ENCODE results near the gene SELP.
A peak's percentile ranks its signal among the peaks of the same experiment; 100 is the strongest.

SELP gene

DNA sequence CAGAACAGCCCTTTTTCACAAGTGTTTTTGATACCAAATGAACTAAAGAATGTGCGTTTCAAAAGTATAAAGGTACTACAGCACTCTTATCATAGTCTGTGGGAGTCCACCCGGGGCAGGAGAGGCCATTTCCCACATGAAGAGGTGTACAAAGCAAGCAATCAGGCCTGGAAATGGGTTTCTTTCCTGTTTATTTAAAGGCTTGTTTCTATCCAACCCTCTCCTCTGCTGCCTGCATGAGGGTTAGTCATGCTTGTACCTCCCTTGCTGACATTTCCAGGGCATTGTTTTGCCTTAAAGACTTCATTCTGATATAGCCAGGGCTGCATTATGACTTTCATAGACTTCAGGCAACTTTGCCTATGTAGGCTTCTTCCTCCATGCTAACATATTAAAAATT, 11.6 kb downstream of the SELP start:
- DNase-seq = no peak

DNA sequence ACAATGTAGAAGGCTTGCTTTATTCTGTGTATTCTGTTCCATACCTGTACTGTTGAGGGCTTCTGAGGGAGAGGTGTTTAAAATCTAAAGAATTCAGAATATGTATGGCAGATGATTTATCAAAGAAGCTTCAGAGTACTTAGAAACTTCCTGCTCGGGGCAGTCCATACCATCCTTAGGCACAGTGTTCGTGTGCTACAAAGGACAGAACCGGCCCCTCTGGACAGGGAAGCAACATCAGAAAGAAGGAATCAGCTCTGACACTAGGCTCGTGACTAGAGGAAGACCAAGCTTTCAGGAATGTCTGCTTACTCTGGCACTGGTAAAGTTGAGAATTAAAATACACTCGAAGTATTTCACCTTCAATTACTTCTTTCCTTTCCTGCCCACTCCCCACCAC, 14.1 kb downstream of the SELP start:
- DNase-seq = no peak

DNA sequence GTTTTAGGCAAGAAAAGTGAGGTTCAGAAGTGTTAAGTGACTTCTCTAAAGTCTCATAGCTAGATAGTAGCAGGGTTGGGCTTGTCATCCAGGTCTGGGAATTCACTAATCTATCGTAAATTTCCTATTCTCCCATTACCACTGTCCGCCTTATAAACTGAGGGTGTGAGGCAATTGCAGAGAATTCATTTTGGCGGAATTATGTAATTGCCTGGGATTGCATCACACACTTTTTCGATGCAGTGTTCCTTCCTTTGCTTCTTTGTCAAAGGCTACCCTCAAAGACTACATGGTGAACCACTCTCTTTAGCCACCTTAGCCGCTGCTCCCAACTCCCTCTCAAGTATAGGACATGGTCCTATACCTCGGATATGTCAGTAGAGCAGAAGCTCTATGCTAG, 19.1 kb downstream of the SELP start:
- DNase-seq = no peak

DNA sequence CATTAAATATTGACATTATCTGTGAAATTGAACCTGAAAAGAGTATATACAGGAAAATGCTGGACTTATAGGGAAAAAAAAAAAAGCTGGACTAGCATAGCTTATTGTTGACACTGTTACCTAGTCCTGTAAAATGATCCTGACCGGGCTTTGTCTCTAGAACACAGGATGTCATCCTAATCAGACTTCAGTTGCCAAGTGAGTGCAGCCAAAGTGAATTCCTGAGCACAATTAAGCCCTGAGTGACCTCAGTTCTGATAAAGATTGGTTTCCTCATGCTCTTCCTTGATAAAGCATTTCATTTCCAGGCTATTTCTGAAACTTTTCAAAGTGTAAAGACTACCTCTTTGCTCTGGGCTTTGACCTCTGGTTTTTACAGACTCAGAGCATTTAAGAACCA, 19.8 kb downstream of the SELP start:
- DNase-seq = no peak

DNA sequence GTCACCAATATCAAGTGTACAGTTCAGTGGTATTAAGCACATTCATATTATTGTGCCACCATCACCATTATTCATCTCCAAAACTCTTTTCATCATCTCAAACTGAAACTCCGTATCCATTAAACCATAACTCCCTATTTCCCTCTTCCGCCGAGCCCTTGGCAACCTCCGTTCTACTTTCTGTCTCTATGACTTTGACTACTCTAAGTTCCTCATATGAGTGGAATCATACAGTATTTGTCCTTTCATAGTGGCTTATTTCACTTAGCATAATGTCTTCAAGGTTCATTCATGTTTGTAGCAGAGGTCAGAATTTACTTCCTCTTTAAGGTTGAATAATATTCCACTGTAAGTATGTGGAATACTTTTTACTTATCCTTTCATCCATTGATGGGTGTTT, 21.7 kb downstream of the SELP start:
- DNase-seq = no peak

DNA sequence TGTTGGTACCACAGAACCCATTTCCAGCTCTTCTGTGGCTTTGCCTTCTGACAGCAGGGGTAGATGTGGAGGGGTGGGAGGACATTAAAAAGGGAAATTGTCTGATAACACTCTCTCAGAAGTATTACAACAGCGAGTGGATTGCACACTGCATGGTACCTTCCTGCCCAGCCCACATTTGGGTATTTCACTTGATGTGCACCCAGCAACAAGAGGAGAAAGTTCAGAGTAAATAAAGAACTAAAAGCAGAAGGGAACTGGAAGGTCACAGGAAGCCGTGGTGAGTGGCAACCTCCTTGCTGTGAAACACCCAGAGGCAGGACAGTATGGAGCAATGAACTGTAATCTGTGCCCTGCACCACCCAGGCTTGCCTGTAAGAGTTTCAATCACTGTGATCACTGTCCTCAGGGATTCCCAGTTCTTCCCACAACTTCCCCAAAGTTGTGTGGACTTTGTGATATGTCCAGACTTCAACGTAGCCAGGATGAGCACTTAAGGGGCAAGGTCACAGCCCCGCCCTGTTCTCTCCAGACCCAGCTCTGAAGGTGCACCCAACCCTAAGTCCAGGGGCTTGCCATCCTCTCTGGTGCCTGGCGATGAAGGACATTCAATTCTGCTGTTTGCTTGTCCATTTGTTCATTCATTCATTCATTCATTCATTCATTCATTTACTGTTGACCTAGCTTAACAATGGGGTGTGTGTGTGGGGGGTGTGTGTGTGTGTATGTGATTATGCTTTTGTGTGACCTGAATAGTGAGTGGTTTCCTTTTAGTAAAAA, 25.0 kb downstream of the SELP start:
- peak; percentile 98 for DNase-seq

DNA sequence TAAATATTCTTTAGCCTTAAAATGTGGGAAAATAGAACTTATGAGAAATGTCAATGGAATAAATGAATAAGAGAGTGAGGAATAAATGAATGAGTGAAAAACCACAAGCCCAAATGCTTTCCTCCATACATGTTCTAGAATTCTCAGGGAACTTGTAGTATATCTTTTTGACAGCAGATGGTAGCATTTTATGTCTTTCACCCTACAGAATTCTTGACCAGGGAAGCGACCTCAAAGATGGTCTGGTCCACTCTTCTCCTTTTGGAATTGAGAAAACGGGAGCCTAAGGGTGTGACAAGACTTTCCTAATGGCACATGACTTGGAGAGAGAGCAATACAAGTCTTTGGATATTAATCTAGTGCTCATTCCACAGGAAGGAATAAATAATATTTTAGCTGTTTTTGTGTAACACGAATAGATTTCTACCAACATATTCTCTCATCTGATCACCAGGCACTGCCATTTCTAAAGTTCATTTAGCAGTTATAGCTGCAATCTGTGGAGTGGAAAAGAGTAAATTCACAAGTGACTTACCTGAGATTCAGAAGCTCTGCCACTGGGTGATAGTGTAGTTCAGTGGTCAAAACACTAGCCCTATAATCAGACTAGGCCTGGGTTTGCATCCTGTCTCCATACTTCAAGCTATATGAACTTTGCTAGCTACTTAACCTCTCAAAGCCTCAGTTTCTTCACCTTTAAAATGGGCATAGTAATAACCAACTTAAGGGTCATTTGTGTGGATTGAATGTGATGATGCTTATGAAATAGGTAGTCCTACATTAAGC, 28.6 kb downstream of the SELP start:
- no peak for DNase-seq

DNA sequence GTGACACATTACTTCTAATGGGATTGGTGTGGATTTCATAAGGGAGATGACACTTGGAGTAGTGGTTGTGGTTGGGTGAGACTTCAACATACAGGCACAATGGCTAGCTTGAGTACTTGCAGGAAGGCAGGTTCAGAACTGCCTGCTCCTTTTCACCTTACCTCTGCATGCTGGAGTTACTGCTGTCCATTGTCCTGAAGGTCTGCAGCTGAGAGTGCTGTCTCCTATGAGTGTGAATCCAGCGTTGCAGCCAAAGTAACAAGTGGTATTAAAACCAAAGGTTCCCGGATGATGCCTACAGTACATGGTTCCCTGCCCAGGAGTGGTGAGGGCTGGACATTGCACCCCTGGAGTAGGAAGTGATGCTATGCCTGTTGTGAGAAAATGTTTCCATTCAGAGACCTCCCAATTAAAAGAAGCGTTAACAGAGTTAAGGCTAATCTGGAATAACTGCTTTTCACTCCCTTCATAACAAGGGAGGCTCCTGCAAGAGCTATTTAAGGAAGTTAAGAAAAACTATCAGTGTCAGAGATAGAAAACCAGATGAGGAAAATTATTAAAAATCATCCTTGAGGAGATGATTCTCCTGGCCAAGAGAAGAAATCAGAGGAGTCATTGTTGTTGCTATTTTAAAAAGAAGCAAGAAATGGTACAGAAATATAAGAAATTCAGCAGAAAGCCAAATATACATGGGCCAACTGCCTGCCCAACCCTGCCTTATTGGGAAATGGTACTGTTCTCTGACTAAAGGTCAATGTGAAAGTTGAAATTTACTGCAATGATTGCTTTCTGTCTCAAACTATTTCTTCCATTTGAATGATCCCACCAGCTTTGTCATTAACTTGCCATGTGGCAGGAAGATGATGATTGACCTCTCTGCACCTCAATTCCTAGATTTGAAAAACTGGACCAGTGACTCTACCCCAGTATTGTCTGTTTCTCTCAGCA, 33.9 kb downstream of the SELP start:
- no peak for DNase-seq

DNA sequence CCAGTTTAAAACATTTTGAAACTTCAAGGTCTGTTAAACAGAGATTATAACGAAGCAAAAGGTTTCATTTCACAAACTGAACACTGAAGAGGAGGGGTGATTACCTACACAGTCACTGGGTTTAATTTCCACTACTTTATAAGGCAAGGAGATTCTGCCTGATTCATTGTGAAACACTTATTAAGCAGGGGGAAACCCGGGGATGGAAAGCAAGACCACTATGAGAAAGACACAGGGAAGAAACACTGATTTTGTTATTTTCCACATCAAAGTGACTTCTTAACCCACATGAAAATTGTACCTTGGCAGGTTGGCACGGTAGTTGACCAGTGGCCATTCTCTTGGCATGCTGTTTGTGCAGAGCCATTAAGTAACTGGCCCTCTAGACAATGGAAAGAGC, 35.5 kb downstream of the SELP start:
- no peak for DNase-seq

DNA sequence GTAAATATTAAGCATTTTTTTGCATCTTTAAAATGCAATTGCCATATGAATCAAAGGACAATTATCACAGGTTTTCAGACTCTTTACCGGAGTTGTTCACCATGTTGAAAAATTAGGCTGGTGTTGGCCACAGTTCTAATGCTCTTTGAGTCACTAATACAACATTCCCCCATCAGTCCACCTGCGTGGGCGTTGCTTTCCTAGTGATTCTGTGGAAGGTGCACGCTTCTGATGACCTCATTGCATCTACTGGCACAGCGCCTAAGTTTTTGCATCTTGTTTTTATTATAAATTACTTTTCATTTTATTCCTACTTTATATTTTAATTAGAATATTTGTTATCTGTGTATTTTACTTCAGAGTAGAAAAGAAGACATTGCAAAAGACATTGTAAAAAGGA, 39.0 kb downstream of the SELP start:
- DNase-seq = no peak

DNA sequence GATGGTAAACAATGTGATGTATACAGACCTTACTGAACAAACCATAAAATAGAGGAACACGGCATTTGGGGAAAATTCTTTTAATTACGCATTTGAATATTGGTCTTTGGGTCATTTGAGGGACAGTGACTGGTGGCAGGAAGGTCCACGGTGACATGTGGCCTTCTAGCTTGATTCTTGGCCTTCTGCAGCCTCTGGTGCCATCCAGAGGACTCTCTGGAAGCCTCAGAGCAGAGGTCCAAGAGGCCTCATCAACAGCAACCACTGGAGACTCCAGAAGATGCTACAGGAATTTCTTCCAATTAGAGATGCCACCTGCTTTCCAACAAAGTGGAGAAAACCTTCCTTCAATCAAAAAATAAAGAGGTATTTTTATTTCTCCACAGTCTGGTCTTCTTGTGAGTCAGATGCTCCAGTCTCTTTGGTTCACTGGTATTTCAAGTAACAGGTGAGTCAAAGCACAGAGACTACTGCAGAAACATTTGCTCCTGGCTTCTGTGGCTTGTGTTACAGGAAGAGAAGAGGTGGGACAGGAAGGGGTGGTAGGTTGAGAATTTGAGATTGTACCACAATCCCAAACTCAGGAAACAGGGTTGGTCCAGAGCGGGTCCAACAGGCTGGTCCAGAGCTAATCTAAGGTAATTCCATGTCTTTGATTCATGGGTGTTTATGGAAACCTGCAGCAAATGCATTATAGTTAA, 41.0 kb downstream of the SELP start:
- no peak for DNase-seq

DNA sequence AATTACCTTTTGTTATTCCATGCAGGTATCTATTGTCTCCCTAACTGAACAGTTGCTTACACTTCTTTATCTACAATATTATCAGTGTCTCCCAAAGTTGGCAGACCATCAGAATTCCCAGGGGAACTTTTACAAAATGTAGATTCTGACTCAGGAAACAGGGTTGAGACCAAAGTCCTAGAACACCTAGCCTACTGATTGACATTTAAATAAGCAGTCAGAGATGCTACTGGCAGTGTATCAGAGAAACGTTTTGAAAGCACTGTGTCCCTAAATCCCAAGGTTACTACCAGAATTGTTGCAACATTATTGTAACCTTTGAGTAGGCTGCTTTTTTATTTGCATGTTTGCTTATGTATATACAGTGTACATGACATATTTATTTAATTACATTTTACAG, 41.8 kb downstream of the SELP start:
- DNase-seq = no peak

DNA sequence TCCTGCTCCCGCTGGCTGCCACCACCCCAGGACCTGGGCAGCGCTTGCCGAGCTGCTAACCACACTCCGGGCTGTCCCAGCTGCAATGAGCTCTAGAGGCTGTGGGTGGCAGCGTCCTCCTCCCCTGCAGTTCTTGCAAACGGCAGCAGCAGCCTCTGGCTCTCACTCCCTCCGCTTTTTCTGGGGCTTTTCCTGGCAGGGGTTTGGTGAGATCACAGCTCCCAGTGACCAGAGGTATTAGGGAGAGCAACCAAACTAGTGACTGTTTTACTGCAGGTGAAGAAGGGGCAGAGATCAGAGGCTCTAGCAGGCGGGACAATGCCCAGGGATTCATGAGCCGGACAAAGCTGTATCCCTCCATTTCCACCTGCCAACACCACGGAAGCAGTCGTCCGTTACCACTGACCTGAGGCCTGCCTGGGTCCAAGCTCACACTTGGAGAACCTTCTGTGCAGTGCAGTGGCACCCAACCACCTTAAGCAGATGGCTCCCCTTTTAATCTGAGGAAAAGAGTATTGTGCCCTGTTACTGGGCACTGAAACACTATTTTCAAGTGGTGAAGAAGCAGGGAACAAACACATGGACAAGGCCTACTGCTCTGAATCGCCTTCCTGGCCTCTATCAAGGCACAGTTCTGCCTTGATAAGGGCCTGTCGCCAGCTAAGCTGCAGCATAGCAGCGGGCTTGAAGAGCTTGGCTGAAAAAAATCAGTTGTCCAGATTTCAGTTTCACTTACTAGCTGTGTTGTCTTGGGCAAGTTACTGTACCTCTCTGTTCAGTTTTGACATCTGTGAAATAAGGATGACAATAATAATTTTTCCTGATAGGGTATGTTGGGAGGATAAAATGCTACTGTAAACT, 43.3 kb downstream of the SELP start, which contains the start of gene F5:
F5 (minus strand) TSS at position 87 of the 861 bp plus-strand sequence. CDS start 95 bp downstream, outside the sequence.
- DNase-seq = peak; percentile 11

DNA sequence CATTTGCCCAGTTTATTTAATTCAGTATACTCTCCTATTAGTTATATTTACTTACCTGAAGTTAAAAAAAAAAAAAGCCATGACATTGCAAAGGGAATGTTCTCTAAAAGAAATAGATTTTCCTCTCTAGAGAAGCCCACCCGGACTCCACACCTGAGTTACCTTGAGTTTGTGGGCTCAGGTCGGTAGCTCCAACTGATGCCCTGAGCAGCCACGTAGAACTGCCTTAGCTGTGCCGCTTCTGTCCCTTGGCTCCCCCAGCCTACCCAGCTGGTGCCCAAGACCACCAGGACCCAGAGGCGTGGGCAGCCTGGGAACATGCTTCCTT, 43.9 kb downstream of the SELP start:
- no peak for DNase-seq

DNA sequence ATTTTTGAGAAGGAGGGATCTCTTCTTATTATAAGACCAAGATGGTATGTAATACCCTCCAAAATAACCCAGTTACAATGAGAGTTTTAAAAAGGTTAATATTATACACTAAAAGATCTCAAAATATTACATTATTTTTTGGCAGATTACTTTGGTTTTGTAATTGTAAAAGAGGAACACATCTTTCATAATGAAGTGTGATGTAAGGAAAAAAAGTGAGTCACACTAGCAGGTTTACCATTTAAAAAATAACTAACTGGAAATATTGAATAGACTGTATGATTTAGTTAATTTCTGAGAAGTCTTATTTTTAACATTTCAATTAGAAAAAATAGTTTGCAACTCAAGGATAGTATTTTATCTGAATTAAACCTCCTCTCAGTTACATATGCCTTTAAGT, 44.7 kb downstream of the SELP start:
- no peak for DNase-seq

DNA sequence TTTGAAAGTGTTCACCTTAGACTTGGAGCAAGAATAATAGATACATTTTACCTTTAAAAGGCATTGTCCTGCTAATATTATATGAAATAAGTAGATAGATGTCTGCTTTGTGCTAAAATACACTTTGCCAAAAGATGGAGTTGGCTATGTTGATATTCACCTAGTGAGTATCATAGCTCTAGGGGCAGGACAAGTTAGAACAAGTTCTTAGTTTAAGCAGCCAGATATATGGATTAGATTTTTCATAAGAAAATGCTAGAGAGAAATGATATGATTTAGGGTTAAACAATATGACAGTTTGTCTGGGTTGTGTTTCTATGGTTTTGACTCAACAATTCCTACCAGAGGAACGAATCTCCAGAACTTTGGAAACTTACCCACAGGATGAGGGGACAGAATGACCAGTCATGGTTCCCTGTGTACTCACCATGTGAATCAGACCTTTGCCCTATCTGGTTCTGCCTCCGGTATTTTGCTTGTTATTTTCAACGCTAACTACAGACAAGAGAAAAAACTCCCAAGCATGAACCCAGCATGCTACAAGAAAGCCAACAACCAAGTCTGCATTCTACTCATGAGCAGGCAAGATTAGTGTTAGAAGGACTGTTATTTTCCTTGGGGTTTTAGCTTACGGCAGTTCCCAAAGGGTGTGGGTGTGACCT, 45.3 kb downstream of the SELP start:
- DNase-seq = no peak

DNA sequence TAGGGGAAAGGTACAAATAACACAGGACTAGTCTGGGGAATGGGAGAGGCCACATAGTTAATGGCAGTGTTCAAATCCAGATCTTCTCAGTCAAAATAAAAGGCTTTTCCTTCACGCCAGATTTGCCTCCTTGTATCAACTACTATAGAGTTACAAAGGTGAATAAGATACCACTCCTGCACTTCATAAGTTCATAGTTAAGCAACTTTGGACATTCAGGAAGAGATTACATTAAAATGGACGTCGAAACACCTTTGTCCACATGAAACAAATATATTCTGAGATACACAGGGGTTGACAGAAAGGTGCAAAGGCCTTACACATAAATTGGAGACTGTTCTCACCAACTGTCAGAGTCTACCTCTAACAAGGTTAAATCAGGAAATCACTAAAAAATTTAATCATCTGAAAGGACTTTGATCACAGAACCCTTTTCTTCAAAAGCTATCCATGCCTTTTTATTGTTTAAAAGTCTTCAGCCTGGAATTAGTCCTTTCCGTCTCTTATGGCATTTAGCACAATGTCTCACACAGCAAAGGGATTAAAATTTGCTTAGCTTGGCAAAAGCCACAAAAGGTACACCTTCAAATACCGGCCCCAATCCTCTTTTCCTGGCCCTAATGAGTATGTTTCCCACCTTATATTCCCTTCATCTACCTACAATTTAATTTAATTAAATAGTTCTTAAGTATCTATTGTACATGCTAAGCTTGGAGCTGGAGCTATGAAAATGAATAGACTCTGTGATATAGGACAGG, 51.8 kb downstream of the SELP start:
- DNase-seq = no peak

DNA sequence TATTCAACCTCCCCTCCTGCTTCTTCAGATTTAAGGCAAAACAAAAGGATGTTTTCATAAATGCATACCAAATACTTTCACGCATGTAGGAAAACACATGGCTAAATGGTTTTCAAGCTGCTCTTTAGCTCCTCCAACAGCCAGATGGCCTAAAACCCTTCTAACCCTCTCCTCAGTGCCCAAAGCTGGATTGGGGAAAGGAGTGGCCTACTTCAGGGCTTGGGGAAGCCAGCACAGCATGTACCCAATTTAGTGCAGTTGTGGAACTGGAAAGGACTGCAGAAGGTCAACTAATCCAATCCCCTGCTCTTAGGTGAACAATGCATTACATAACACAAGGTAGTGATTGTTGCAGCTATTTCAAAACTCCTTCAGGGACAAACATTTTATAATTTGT, 53.0 kb downstream of the SELP start:
- no peak for DNase-seq

DNA sequence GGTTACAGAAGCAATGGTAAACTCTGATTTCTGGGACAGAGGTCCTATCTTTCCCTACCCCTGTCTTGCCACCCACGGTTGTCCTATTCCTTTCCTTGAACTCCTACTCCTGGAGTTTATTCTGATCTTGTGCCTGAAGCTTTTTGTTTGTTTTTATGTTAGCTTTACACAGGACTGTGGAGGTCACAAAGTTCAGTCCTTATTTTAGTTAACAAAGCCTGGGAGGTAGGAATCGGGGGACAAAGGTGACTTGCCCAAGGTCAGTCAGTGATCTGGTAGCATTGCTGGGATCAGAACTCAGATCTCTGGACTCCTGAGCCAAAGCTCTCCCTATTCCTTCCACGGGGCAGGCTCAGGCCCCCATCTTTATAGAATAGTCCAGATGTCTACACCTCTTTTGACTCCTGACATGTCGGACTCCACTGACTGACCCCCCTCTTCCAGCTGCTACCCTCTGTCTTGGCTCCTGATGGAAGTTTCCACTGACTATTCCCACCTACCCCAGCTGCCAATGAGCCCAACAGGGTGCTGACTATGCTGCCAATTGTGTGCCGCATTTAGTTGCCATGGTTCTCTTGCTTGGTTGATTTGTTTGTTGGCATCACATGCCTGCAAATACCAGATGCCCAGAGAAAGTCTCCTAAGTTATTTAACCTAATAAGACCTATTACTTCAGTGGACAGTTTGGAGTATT, 53.5 kb downstream of the SELP start:
- no peak for DNase-seq

DNA sequence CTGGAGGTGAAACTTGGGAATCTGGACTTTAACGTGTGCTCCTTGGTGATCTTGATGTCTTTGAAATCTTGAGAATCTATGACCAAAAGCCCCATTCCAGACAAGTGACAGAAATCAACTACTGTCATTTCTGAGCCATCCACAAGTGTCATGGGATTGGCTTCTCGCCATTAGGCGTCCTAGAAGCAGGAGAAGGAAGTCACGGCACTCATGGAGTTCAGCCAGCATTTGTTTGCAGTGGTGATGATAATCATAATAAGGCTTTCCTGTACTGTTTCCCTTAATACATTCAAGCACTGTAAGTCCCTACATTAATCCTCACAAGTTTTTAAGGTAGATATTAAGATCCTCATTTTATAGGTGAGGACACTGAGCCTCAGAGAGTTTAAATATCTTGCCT, 55.6 kb downstream of the SELP start:
- no peak for DNase-seq
